Loucy (cell line): ENCODE measurements around the gene SUSD3.

ENCODE experiments used
- H2AFZ ChIP-seq: fragments of 200-600 bp; sonication (generic); 2 replicates; pipeline ENCODE4 v1.6.0; 2016; ENCODE audit warnings: antibody characterized with exemption, mild to moderate bottlenecking, low read length, moderate library complexity
- H3F3A ChIP-seq: fragments of 200-600 bp; 2 replicates; pipeline ENCODE4 v1.6.0; 2016; ENCODE audit warnings: antibody characterized with exemption, low read depth, mild to moderate bottlenecking
- H3K27me3 ChIP-seq: fragments of 200-600 bp; sonication (generic); 2 replicates; pipeline ENCODE4 v1.6.1; 2014; ENCODE audit warnings: low read length, mild to moderate bottlenecking; ENCODE audit not compliant: insufficient read depth, poor library complexity, severe bottlenecking
- H3K36me3 ChIP-seq: fragments of 200-600 bp; sonication (generic); 2 replicates; pipeline ENCODE4 v1.6.1; 2016; ENCODE audit warnings: low read length; ENCODE audit not compliant: insufficient read depth
- H3K4me1 ChIP-seq: fragments of 200-600 bp; sonication (generic); 2 replicates; pipeline ENCODE4 v1.5.1; 2014; ENCODE audit warnings: low read length, mild to moderate bottlenecking; ENCODE audit not compliant: insufficient read depth, poor library complexity, severe bottlenecking
- H3K4me2 ChIP-seq: fragments of 200-600 bp; sonication (generic); 2 replicates; pipeline ENCODE4 v1.6.0; 2014; ENCODE audit warnings: antibody characterized with exemption, low read length, low read depth, mild to moderate bottlenecking; ENCODE audit not compliant: poor library complexity, severe bottlenecking
- H3K4me3 ChIP-seq: fragments of 200-600 bp; sonication (generic); 2 replicates; pipeline ENCODE4 v1.5.1; 2014; ENCODE audit warnings: low read length, mild to moderate bottlenecking, mixed read lengths; ENCODE audit not compliant: poor library complexity, severe bottlenecking
- H3K79me2 ChIP-seq: fragments of 200-600 bp; sonication (generic); 2 replicates; pipeline ENCODE4 v1.6.1; 2014; ENCODE audit warnings: low read length; ENCODE audit not compliant: insufficient read depth
- H3K9ac ChIP-seq: fragments of 200-600 bp; sonication (generic); 2 replicates; pipeline ENCODE4 v1.6.0; 2014; ENCODE audit warnings: mild to moderate bottlenecking, low read depth, low read length, moderate library complexity; ENCODE audit not compliant: poor library complexity, severe bottlenecking
- H3K9me2 ChIP-seq: fragments of 200-600 bp; sonication (generic); replicated peaks from 2 replicates; pipeline ENCODE4 v1.6.1; 2016; ENCODE audit warnings: low read depth, low read length, mixed read lengths
- H3K9me3 ChIP-seq: fragments of 200-600 bp; sonication (generic); 2 replicates; pipeline ENCODE4 v1.6.1; 2014; ENCODE audit warnings: mild to moderate bottlenecking, antibody characterized with exemption, low read length, low read depth; ENCODE audit not compliant: insufficient read depth
- H4K20me1 ChIP-seq: fragments of 200-600 bp; sonication (generic); 2 replicates; pipeline ENCODE4 v1.6.0; 2014; ENCODE audit warnings: antibody characterized with exemption, low read length, mild to moderate bottlenecking; ENCODE audit not compliant: insufficient read depth, poor library complexity, severe bottlenecking
- CTCF ChIP-seq: fragments of 200-600 bp; sonication (generic); conservative IDR thresholded peaks from 2 replicates; pipeline ENCODE4 v1.5.1; 2014; ENCODE audit warnings: mild to moderate bottlenecking, antibody characterized with exemption, low read length
- EZH2phosphoT487 ChIP-seq: fragments of 200-600 bp; IDR thresholded peaks from 2 replicates; pipeline ENCODE4 v1.6.1; 2018; ENCODE audit warnings: antibody characterized with exemption, mild to moderate bottlenecking, moderate library complexity, borderline replicate concordance

The SUSD3 gene

GRCh38 chr9:93122721-93123221 lies 64.3 kb downstream of the SUSD3 start:
- Histone ChIP-seq H3K4me1 (no peaks in the 10 kb centered on the region), H2AFZ (no peak overlapping the region), H3K9ac (no peak overlapping the region), H3K9me3 (no peaks in the 10 kb centered on the region), H3K36me3 (no peaks in the 10 kb centered on the region), H3K4me2 (no peak overlapping the region), H3F3A (no peaks in the 10 kb centered on the region), H3K27me3 (no peaks in the 10 kb centered on the region), H3K9me2 (no peaks in the 10 kb centered on the region), H4K20me1 (no peaks in the 10 kb centered on the region), H3K79me2 (no peaks in the 10 kb centered on the region), H3K4me3 (no peak overlapping the region)
- TF ChIP-seq CTCF (no peak), EZH2phosphoT487 (no peak)

- Histone ChIP-seq H2AFZ (no peak overlapping the region), H3K79me2 (no peaks in the 10 kb centered on the region), H3K4me1 (no peaks in the 10 kb centered on the region), H3K9me3 (no peaks in the 10 kb centered on the region), H3K4me2 (no peak overlapping the region), H4K20me1 (no peaks in the 10 kb centered on the region), H3K4me3 (no peak overlapping the region), H3K36me3 (no peaks in the 10 kb centered on the region), H3K27me3 (no peaks in the 10 kb centered on the region), H3K9ac (no peak overlapping the region), H3F3A (no peaks in the 10 kb centered on the region), H3K9me2 (no peaks in the 10 kb centered on the region)
- no peak for TF ChIP-seq EZH2phosphoT487
- no peak for TF ChIP-seq CTCF
These were observed 65.2 kb downstream of the SUSD3 start for GRCh38 chr9:93123561-93124283.

- Histone ChIP-seq H2AFZ (no peak overlapping the region), H3K9me2 (no peaks in the 10 kb centered on the region), H3K9ac (no peak overlapping the region), H3K4me3 (no peak overlapping the region), H3K4me1 (no peaks in the 10 kb centered on the region), H3K36me3 (no peaks in the 10 kb centered on the region), H4K20me1 (no peaks in the 10 kb centered on the region), H3K27me3 (no peaks in the 10 kb centered on the region), H3F3A (no peaks in the 10 kb centered on the region), H3K79me2 (no peaks in the 10 kb centered on the region), H3K9me3 (no peaks in the 10 kb centered on the region), H3K4me2 (no peak overlapping the region)
- TF ChIP-seq CTCF (no peak), EZH2phosphoT487 (no peak)
These were observed 66.3 kb downstream of the SUSD3 start for GRCh38 chr9:93124793-93125192.
